CD4-positive, CD25-positive, alpha-beta regulatory T cell (primary cell): ENCODE measurements around the gene AFF3. TPM values are rescaled to one million over a fixed set of nuclear protein-coding genes. Genes with fewer than 3 reads are reported as not detected.

Experiments used
- ATAC-seq, 2 donors: fragments of 150-1000 bp; cut with Tn5 transposase; one replicate each; pipeline ENCODE4 v1.10.0; 2021; ENCODE audit warnings: low read depth in 2 of 2, moderate number of reproducible peaks in 2 of 2, moderate library complexity in 1 of 2
- DNase-seq, 3 donors: peaks; one replicate each; pipeline versions ENCODE4 v3.0.0 to v3.0.0-alpha.2; 2012 to 2022; ENCODE audit warnings: mixed read lengths in 1 of 3
- H3K27ac ChIP-seq: one replicate; pipeline ENCODE4 v1.7.0; 2013; ENCODE audit warnings: mild to moderate bottlenecking, low read length; ENCODE audit not compliant: insufficient read depth, poor library complexity, severe bottlenecking
- H3K27me3 ChIP-seq: one replicate; pipeline ENCODE4 v1.7.0; 2013; ENCODE audit warnings: low read length; ENCODE audit not compliant: control insufficient read depth, insufficient read depth
- H3K36me3 ChIP-seq: one replicate; pipeline ENCODE4 v1.7.0; 2013; ENCODE audit warnings: mild to moderate bottlenecking, low read length, moderate library complexity; ENCODE audit not compliant: control insufficient read depth, insufficient read depth
- H3K4me1 ChIP-seq: 2 replicates; pipeline ENCODE4 v1.7.0; 2013; ENCODE audit warnings: mild to moderate bottlenecking, low read length; ENCODE audit not compliant: insufficient read depth, control insufficient read depth, poor library complexity, severe bottlenecking
- H3K4me3 ChIP-seq: one replicate; pipeline ENCODE4 v1.7.0; 2013; ENCODE audit warnings: low read depth, mild to moderate bottlenecking, low read length, moderate library complexity
- H3K9me3 ChIP-seq, 2 experiments: 1 replicate in 1 of 2; 2 replicates in 1 of 2; pipeline ENCODE4 v1.7.0; 2013; ENCODE audit warnings: low read length in 2 of 2, mild to moderate bottlenecking in 1 of 2, moderate library complexity in 1 of 2; ENCODE audit not compliant: control insufficient read depth in 2 of 2
- H3K27ac Mint-ChIP-seq, 3 donors: one replicate each; pipeline ENCODE4 v1.8.0; 2020 to 2022; ENCODE audit warnings: mild to moderate bottlenecking in 3 of 3, mixed read lengths in 3 of 3, moderate library complexity in 2 of 3
- H3K27me3 Mint-ChIP-seq: one replicate; pipeline ENCODE4 v1.8.0; 2022; ENCODE audit warnings: mild to moderate bottlenecking, mixed read lengths
- H3K36me3 Mint-ChIP-seq: one replicate; pipeline ENCODE4 v1.8.0; 2020; ENCODE audit warnings: mixed read lengths
- H3K4me1 Mint-ChIP-seq, 4 donors: one replicate each; pipeline ENCODE4 v1.8.0; 2020 to 2022; ENCODE audit warnings: mixed read lengths in 4 of 4, mild to moderate bottlenecking in 1 of 4
- H3K4me3 Mint-ChIP-seq, 4 donors: one replicate each; pipeline ENCODE4 v1.8.0; 2020 to 2022; ENCODE audit warnings: mild to moderate bottlenecking in 4 of 4, mixed read lengths in 4 of 4, moderate library complexity in 3 of 4
- H3K9me3 Mint-ChIP-seq, 7 donors: one replicate each; pipeline ENCODE4 v1.8.0; 2020 to 2022; ENCODE audit warnings: mixed read lengths in 7 of 7, mild to moderate bottlenecking in 3 of 7, moderate library complexity in 2 of 7
- polyA plus RNA-seq, 4 donors: library from polyadenylated mRNA; unstranded; fragments of 300-500 nt; fragmentation: Illumina TruSeq; gene quantifications; one replicate each; pipeline ENCODE4 v1.2.3, GENCODE V29; 2021
- total RNA-seq: library from RNA; stranded (reverse); gene quantifications from one replicate; pipeline ENCODE4 v1.2.3, GENCODE V29; 2022

The AFF3 gene
- total and polyA plus RNA-seq, 5 donors from 2014 or later: 0.82 to 10.1 (median 4.2) TPM

- Histone ChIP-seq H3K27ac (no peak overlapping the region), H3K4me3 (no peak overlapping the region), H3K4me1 (no peaks in the 10 kb centered on the region), H3K27me3 (no peaks in the 10 kb centered on the region), H3K36me3 (no peaks in the 10 kb centered on the region), H3K9me3 (no peaks in the 10 kb centered on the region)
- H3K9me3 Mint-ChIP-seq: peaks cover 0 to 3% (median 0%) of the 10 kb centered on the region in 7 donors
- H3K4me3 Mint-ChIP-seq: no peak overlapping the region
- no peaks in the 10 kb centered on the region for H3K36me3 Mint-ChIP-seq
- DNase-seq (no peak), ATAC-seq (no peak)
- H3K27ac Mint-ChIP-seq: no peak overlapping the region
- no peaks in the 10 kb centered on the region for H3K27me3 Mint-ChIP-seq
- H3K4me1 Mint-ChIP-seq: peaks cover 0 to 44% (median 8%) of the 10 kb centered on the region in 4 donors
Observed at GRCh38 chr2:100135415-100135814, 7.0 kb downstream of the AFF3 start.

DNA sequence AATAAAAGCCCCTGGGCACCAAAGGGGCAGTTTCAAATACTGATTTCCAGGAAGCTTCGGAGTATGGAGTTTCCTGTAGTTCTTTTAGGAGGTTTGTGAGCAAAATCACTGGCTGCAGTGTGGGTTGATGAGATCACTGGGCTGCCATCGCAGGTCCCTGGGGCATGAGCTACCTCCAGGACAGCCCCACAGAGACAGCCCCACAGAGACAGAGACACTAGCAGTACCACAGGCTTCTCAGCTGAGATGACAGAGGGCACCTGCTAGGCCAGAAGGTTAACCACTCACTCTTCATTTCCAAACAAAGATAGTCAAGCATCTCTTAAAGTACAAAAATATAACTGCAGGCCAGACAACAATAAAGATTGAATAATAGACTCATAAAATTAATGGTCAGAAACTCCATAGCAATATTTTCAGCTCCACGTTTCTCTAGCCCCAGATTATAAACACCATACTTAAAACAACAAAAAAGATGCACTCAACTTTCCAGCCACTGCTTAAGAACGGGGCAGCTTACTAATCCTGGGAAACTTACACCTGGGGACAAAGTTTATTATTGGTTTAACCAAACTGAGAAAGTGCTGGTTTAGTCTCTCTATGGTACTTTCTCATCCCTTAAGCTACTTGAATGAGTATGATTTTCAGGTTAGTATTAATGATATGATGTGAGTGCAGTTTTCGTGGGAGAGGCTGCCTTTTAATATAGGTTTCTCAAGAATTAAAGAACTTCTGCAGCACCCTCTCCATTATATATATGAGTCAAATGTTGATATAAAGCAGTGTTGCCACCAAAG is 11.6 kb downstream of the AFF3 start:
- Mint-ChIP-seq H3K4me1 (peaks cover 0 to 12% (median under 1%) of the 10 kb centered on the region in 4 donors), H3K36me3 (peaks cover 19% of the 10 kb centered on the region), H3K9me3 (peaks cover 0 to 3% (median 0%) of the 10 kb centered on the region in 7 donors), H3K27ac (peak overlapping the region in 1 of 3 donors; percentile 30), H3K27me3 (no peaks in the 10 kb centered on the region), H3K4me3 (no peak overlapping the region)
- DNase-seq (no peak), ATAC-seq (no peak)
- Histone ChIP-seq H3K27me3 (no peaks in the 10 kb centered on the region), H3K4me3 (no peak overlapping the region), H3K4me1 (no peaks in the 10 kb centered on the region), H3K9me3 (no peaks in the 10 kb centered on the region), H3K36me3 (no peaks in the 10 kb centered on the region), H3K27ac (no peak overlapping the region)

DNA sequence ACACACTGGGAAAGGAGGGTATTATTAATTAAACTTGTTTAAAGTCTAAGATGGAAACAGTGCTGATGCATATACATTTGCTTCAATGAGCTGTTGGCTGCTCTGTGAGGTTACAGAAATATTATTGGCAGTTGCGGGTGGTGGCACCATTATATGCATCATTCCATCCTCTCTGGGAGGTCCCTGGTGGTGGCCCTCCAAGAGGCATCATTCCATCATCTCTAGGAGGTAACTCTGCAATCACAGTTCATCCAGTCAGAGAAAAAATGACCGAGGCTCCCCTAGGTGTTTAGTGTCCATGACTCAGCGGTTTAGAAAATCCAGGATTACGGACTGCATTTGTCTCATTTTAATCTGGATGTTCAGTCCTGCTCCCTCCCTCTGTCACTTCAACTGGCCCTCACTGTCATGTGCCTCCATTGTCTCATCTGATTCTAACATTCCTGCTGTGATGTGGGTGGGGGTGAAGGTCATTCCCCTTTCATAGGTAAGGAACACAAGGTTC is 15.4 kb downstream of the AFF3 start:
- Mint-ChIP-seq H3K36me3 (peaks cover 45% of the 10 kb centered on the region), H3K4me1 (peaks cover 0 to 17% (median 2%) of the 10 kb centered on the region in 4 donors), H3K9me3 (peaks cover 0 to 5% (median 0%) of the 10 kb centered on the region in 7 donors), H3K27ac (no peak overlapping the region), H3K27me3 (no peaks in the 10 kb centered on the region), H3K4me3 (no peak overlapping the region)
- Histone ChIP-seq H3K27me3 (no peaks in the 10 kb centered on the region), H3K4me1 (no peaks in the 10 kb centered on the region), H3K4me3 (no peak overlapping the region), H3K36me3 (no peaks in the 10 kb centered on the region), H3K27ac (no peak overlapping the region), H3K9me3 (no peaks in the 10 kb centered on the region)
- ATAC-seq: no peak
- DNase-seq: no peak

- ATAC-seq: no peak
- Mint-ChIP-seq H3K27ac (no peak overlapping the region), H3K36me3 (peaks cover 49% of the 10 kb centered on the region)
Observed at GRCh38 chr2:100126201-100126600, 16.2 kb downstream of the AFF3 start.

DNA sequence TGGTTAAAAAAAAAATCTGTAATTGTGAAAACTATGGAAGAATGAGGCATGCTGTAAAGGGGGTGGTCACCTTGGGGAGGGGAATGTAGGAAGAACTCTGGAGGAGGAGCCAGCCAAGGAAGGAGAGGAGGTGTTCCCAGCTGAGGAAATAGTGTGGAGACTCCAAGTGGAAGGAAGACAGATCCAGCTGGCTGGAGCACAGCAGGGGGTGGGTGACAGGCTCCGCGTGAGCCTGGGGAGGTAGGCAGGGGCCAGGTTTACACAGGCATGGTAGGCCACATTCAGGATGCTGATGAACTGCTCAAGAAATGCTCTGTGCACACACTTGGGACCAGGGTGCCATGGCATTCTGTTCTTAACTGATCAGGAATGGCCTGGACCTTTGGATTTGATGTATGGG is 16.8 kb downstream of the AFF3 start:
- H3K27ac ChIP-seq: no peak overlapping the region
- Mint-ChIP-seq H3K9me3 (peaks cover 0 to 5% (median 0%) of the 10 kb centered on the region in 7 donors), H3K4me1 (peaks cover 0 to 13% (median 2%) of the 10 kb centered on the region in 4 donors), H3K36me3 (peaks cover 51% of the 10 kb centered on the region), H3K27ac (no peak overlapping the region), H3K27me3 (no peaks in the 10 kb centered on the region), H3K4me3 (no peak overlapping the region)
- no peaks in the 10 kb centered on the region for H3K36me3 ChIP-seq
- ATAC-seq: no peak
- no peaks in the 10 kb centered on the region for H3K9me3 ChIP-seq
- H3K4me3 ChIP-seq: no peak overlapping the region
- no peaks in the 10 kb centered on the region for H3K4me1 ChIP-seq
- no peak for DNase-seq
- no peaks in the 10 kb centered on the region for H3K27me3 ChIP-seq

More at GRCh38 chr2:100126201-100126600, 16.2 kb downstream of the AFF3 start:
- Mint-ChIP-seq H3K27me3 (no peaks in the 10 kb centered on the region), H3K4me1 (peaks cover 0 to 18% (median 2%) of the 10 kb centered on the region in 4 donors), H3K4me3 (no peak overlapping the region), H3K9me3 (peaks cover 0 to 5% (median 0%) of the 10 kb centered on the region in 7 donors)
- no peak for DNase-seq
- Histone ChIP-seq H3K36me3 (no peaks in the 10 kb centered on the region), H3K27me3 (no peaks in the 10 kb centered on the region), H3K9me3 (no peaks in the 10 kb centered on the region), H3K27ac (no peak overlapping the region), H3K4me1 (no peaks in the 10 kb centered on the region), H3K4me3 (no peak overlapping the region)

DNA sequence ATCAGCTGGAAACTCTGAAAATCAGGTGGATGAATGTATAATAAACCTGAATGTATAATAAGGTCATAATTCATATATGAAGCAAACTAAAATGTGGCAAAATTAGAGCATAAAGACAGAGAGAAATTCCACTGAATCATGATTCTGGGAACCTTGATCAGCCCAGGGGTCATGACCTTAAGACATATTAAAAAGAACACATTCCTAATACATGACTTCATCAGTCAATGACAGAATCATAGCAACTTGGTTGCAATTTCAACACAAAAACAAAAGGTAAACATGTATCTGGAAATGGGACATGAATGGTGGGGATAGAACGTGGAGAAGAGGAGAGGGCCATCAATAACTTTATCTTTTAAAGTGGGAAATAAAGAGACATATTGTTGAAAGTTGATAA is 17.6 kb downstream of the AFF3 start:
- peaks cover 0 to 5% (median 2%) of the 10 kb centered on the region in 7 donors for H3K9me3 Mint-ChIP-seq
- peaks cover 0 to 12% (median 2%) of the 10 kb centered on the region in 4 donors for H3K4me1 Mint-ChIP-seq
- Histone ChIP-seq H3K27ac (no peak overlapping the region), H3K4me1 (no peaks in the 10 kb centered on the region), H3K9me3 (no peaks in the 10 kb centered on the region), H3K27me3 (no peaks in the 10 kb centered on the region), H3K4me3 (no peak overlapping the region), H3K36me3 (no peaks in the 10 kb centered on the region)
- DNase-seq (no peak), ATAC-seq (no peak)
- no peaks in the 10 kb centered on the region for H3K27me3 Mint-ChIP-seq
- H3K27ac Mint-ChIP-seq: no peak overlapping the region
- H3K36me3 Mint-ChIP-seq: peaks cover 51% of the 10 kb centered on the region
- no peak overlapping the region for H3K4me3 Mint-ChIP-seq

DNA sequence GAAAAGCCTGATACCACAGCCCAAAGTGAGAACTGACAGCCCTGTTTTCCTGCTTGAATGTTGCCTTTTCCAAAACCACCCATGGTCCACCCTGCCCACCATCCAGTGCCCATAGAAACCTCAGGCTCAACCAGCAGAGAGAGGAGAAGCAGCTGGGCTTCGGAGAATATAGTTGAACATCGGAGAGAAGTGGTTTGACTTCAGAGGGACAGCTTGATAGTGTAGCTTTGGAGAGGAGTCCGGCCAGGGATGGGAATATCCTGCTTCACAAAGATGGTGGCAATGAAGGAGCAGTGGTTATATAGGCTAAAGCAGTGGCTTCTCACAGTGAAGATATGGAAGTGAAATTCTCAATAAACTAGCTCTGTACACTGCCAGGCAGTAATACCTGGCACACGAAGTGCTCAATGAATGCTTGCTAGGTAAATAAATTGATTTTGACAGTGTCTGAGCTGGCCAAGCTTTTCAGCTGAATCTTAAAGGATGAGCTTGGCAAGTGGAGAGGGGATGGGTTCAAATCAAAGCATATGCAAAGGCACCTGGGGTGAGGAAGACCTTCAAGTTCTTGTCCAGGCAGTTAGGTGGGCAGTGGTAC is 21.2 kb downstream of the AFF3 start:
- no peaks in the 10 kb centered on the region for H3K27me3 Mint-ChIP-seq
- Histone ChIP-seq H3K4me3 (no peak overlapping the region), H3K27ac (no peak overlapping the region), H3K9me3 (no peaks in the 10 kb centered on the region), H3K27me3 (no peaks in the 10 kb centered on the region), H3K4me1 (no peaks in the 10 kb centered on the region), H3K36me3 (no peaks in the 10 kb centered on the region)
- peaks cover 0 to 15% (median 3%) of the 10 kb centered on the region in 7 donors for H3K9me3 Mint-ChIP-seq
- H3K4me3 Mint-ChIP-seq: no peak overlapping the region
- peaks cover 0 to 12% (median 1%) of the 10 kb centered on the region in 4 donors for H3K4me1 Mint-ChIP-seq
- no peak for DNase-seq
- H3K36me3 Mint-ChIP-seq: peaks cover 45% of the 10 kb centered on the region
- ATAC-seq: no peak
- no peak overlapping the region for H3K27ac Mint-ChIP-seq
